DND-41 (cell line): ENCODE measurements around the gene USP4.

ENCODE experiments used
- ATAC-seq: fragments of 200-7000 bp; cut with Tn5 transposase; 3 replicates; pipeline ENCODE4 v1.9.1; 2021; ENCODE audit warnings: low read depth; ENCODE audit not compliant: insufficient read depth
- DNase-seq: peaks from one replicate; pipeline ENCODE4 v3.0.0-alpha.2; 2020
- H2AFZ ChIP-seq: 2 replicates; pipeline ENCODE4 v1.6.0; 2012; ENCODE audit warnings: low read depth, low read length
- H3K27ac ChIP-seq: 2 replicates; pipeline ENCODE4 v1.5.1; 2012; ENCODE audit warnings: low read length, inconsistent platforms
- H3K27me3 ChIP-seq: fragments of 200-600 bp; sonication (generic); 2 replicates; pipeline ENCODE4 v1.6.0; 2012; ENCODE audit warnings: low read length, mild to moderate bottlenecking, inconsistent platforms; ENCODE audit not compliant: insufficient read depth, poor library complexity
- H3K36me3 ChIP-seq: 2 replicates; pipeline ENCODE4 v1.5.1; 2012; ENCODE audit warnings: low read length, inconsistent platforms; ENCODE audit not compliant: insufficient read depth
- H3K4me1 ChIP-seq: 2 replicates; pipeline ENCODE4 v1.5.1; 2012; ENCODE audit warnings: mild to moderate bottlenecking, low read length; ENCODE audit not compliant: insufficient read depth
- H3K4me2 ChIP-seq: 2 replicates; pipeline ENCODE4 v1.6.0; 2012; ENCODE audit warnings: mild to moderate bottlenecking, moderate library complexity, low read length, inconsistent platforms; ENCODE audit not compliant: insufficient read depth
- H3K4me3 ChIP-seq, 2 experiments: fragments of 200-600 bp in 1 of 2; shearing (Covaris generic) in 1 of 2; 2 replicates each; pipeline ENCODE4 v1.5.1; 2012 to 2016; ENCODE audit warnings: inconsistent platforms in 2 of 2, low read length in 2 of 2, mild to moderate bottlenecking in 2 of 2, low read depth in 1 of 2, moderate library complexity in 1 of 2
- H3K79me2 ChIP-seq: 2 replicates; pipeline ENCODE4 v1.6.0; 2012; ENCODE audit warnings: low read length, inconsistent platforms; ENCODE audit not compliant: insufficient read depth
- H3K9ac ChIP-seq: 2 replicates; pipeline ENCODE4 v1.6.0; 2012; ENCODE audit warnings: low read depth, mild to moderate bottlenecking, inconsistent platforms, low read length, moderate library complexity
- H3K9me3 ChIP-seq: 2 replicates; pipeline ENCODE4 v1.5.1; 2012; ENCODE audit warnings: low read length, moderate library complexity, mild to moderate bottlenecking, inconsistent platforms; ENCODE audit not compliant: insufficient read depth, severe bottlenecking
- H4K20me1 ChIP-seq: 2 replicates; pipeline ENCODE4 v1.6.0; 2012; ENCODE audit warnings: low read length; ENCODE audit not compliant: insufficient read depth
- CTCF ChIP-seq: IDR thresholded peaks from 2 replicates; pipeline ENCODE4 v1.5.1; 2012; ENCODE audit warnings: borderline replicate concordance, low read length, moderate library complexity, mild to moderate bottlenecking; ENCODE audit not compliant: poor library complexity, severe bottlenecking; ENCODE audit errors: extremely low read depth
- EZH2 ChIP-seq: IDR thresholded peaks from 3 replicates; pipeline ENCODE4 v1.6.1; 2012; ENCODE audit warnings: borderline replicate concordance, low read depth, mild to moderate bottlenecking, moderate library complexity, low read length, inconsistent platforms; ENCODE audit not compliant: severe bottlenecking

USP4 gene

GRCh38 chr3:49265661-49266386 is 74.0 kb downstream of the USP4 start:
- no peak overlapping the region for H3K27ac ChIP-seq
- TF ChIP-seq CTCF (no peak), EZH2 (no peak)
- H4K20me1 ChIP-seq, result no peaks in the 10 kb centered on the region
- no peak overlapping the region for H3K4me3 ChIP-seq
- H3K4me2 ChIP-seq, result no peak overlapping the region
- DNase-seq (no peak), ATAC-seq (no peak)
- no peaks in the 10 kb centered on the region for H3K27me3 ChIP-seq
- peaks cover 16% of the 10 kb centered on the region for H3K36me3 ChIP-seq
- H2AFZ ChIP-seq, result no peak overlapping the region
- H3K4me1 ChIP-seq, result no peaks in the 10 kb centered on the region
- no peak overlapping the region for H3K9ac ChIP-seq
- H3K9me3 ChIP-seq, result no peaks in the 10 kb centered on the region
- H3K79me2 ChIP-seq, result no peaks in the 10 kb centered on the region

- H3K36me3 ChIP-seq, result peaks cover 3% of the 10 kb centered on the region; the same call in 1 of the 2 replicates
- H3K79me2 ChIP-seq, result no peaks in the 10 kb centered on the region
- H3K4me2 ChIP-seq, result no peak overlapping the region
- no peaks in the 10 kb centered on the region for H3K9me3 ChIP-seq
- ATAC-seq, result no peak
- H2AFZ ChIP-seq, result no peak overlapping the region
- no peak for DNase-seq
- no peak overlapping the region for H3K4me3 ChIP-seq
- TF ChIP-seq EZH2 (no peak), CTCF (no peak)
- H3K27ac ChIP-seq, result no peak overlapping the region
- H4K20me1 ChIP-seq, result no peaks in the 10 kb centered on the region
- no peak overlapping the region for H3K9ac ChIP-seq
- no peaks in the 10 kb centered on the region for H3K4me1 ChIP-seq
- no peaks in the 10 kb centered on the region for H3K27me3 ChIP-seq
Observed at GRCh38 chr3:49263159-49263889, 76.5 kb downstream of the USP4 start.

GRCh38 chr3:49260806-49261324 is 79.0 kb downstream of the USP4 start:
- Histone ChIP-seq H3K27ac (no peak overlapping the region), H4K20me1 (no peaks in the 10 kb centered on the region), H3K4me3 (no peak overlapping the region), H3K9ac (no peak overlapping the region), H3K36me3 (no peaks in the 10 kb centered on the region), H3K4me2 (no peak overlapping the region), H3K79me2 (no peaks in the 10 kb centered on the region), H3K4me1 (no peaks in the 10 kb centered on the region), H3K9me3 (no peaks in the 10 kb centered on the region), H3K27me3 (no peaks in the 10 kb centered on the region), H2AFZ (no peak overlapping the region)
- ATAC-seq (no peak), DNase-seq (no peak)
- no peak for TF ChIP-seq CTCF
- no peak for TF ChIP-seq EZH2
